ENCODE measurements around the gene SLC18A2.

DNA sequence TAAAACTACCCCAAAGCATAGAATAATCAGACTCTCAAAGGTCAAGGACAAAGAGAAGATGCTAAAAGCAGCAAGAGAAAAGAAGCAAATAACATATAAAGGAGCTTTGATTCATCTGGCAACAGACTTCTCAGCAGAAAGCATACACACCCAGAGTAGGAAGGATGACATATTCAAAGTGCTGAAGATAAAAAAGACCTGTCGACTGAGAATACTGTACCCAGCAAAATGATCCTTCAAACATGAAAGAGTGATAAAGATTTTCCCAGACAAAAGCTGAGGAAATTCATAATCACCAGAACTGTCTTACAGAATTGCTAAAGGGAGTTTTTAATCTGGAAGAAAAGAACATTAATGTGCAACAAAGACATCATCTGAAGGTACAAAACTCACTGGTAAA lies 28.7 kb upstream of the SLC18A2 start:
- TF ChIP-seq, protein P1, sequence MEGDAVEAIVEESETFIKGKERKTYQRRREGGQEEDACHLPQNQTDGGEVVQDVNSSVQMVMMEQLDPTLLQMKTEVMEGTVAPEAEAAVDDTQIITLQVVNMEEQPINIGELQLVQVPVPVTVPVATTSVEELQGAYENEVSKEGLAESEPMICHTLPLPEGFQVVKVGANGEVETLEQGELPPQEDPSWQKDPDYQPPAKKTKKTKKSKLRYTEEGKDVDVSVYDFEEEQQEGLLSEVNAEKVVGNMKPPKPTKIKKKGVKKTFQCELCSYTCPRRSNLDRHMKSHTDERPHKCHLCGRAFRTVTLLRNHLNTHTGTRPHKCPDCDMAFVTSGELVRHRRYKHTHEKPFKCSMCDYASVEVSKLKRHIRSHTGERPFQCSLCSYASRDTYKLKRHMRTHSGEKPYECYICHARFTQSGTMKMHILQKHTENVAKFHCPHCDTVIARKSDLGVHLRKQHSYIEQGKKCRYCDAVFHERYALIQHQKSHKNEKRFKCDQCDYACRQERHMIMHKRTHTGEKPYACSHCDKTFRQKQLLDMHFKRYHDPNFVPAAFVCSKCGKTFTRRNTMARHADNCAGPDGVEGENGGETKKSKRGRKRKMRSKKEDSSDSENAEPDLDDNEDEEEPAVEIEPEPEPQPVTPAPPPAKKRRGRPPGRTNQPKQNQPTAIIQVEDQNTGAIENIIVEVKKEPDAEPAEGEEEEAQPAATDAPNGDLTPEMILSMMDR (IDR thresholded peaks at IDR 0.05), result no peak
- TF ChIP-seq POLR2A (IDR thresholded peaks at IDR 0.05), result no peak

Measured in lower leg skin (tissue), 3 donors.